Natural killer cell (primary cell): ENCODE data around the gene CDH24. TPM values are rescaled to one million over a fixed set of nuclear protein-coding genes. Genes with fewer than 3 reads are reported as not detected.

ENCODE experiments used
- ATAC-seq, 3 donors: fragments of 150-1000 bp in 2 of 3; fragments of 200-7000 bp in 1 of 3; cut with Tn5 transposase; 1 replicate in 1 of 3; 2 replicates in 2 of 3; pipeline ENCODE4 v1.10.0; 2021; ENCODE audit warnings: mild to moderate bottlenecking in 2 of 3, moderate library complexity in 2 of 3
- DNase-seq, 2 donors: peaks; one replicate each; pipeline versions ENCODE4 v3.0.0 to v3.0.0-alpha.2; 2013 to 2021; ENCODE audit warnings: mixed read lengths in 1 of 2
- H3K27ac ChIP-seq: one replicate; pipeline ENCODE4 v1.5.1; 2013; ENCODE audit warnings: mild to moderate bottlenecking, low read length
- H3K27me3 ChIP-seq: one replicate; pipeline ENCODE4 v1.6.1; 2013; ENCODE audit warnings: low read length; ENCODE audit not compliant: control insufficient read depth, insufficient read depth
- H3K36me3 ChIP-seq: one replicate; pipeline ENCODE4 v1.6.1; 2013; ENCODE audit warnings: low read length; ENCODE audit not compliant: control insufficient read depth, insufficient read depth
- H3K4me1 ChIP-seq: one replicate; pipeline ENCODE4 v1.6.1; 2013; ENCODE audit warnings: low read length; ENCODE audit not compliant: control insufficient read depth, insufficient read depth
- H3K4me3 ChIP-seq: one replicate; pipeline ENCODE4 v1.5.1; 2013; ENCODE audit warnings: low read length
- H3K9me3 ChIP-seq: one replicate; pipeline ENCODE4 v1.6.1; 2013; ENCODE audit warnings: low read length; ENCODE audit not compliant: control insufficient read depth, insufficient read depth
- H3K27ac Mint-ChIP-seq, 2 donors: one replicate each; pipeline ENCODE4 v1.8.0; 2022; ENCODE audit warnings: mild to moderate bottlenecking in 2 of 2, mixed read lengths in 2 of 2, moderate library complexity in 1 of 2
- H3K27me3 Mint-ChIP-seq, 2 donors: one replicate each; pipeline ENCODE4 v1.8.0; 2022; ENCODE audit warnings: low read depth in 2 of 2, mixed read lengths in 2 of 2
- H3K36me3 Mint-ChIP-seq: one replicate; pipeline ENCODE4 v1.8.0; 2022; ENCODE audit warnings: mixed read lengths
- H3K4me1 Mint-ChIP-seq, 2 donors: one replicate each; pipeline ENCODE4 v1.8.0; 2022; ENCODE audit warnings: mixed read lengths in 2 of 2
- H3K4me3 Mint-ChIP-seq: one replicate; pipeline ENCODE4 v1.8.0; 2022; ENCODE audit warnings: mild to moderate bottlenecking, moderate library complexity, mixed read lengths
- H3K9me3 Mint-ChIP-seq, 2 donors: one replicate each; pipeline ENCODE4 v1.8.0; 2022; ENCODE audit warnings: mixed read lengths in 2 of 2
- WGBS: methylation state at CpG from one replicate; pipeline ENCODE4 v1.1.7; 2013; ENCODE audit warnings: missing lambda C conversion rate; ENCODE audit not compliant: insufficient coverage; 5-methylcytosine and 5-hydroxymethylcytosine counted together
- intact Hi-C: fragments of 100-400 bp; cut with micrococcal nuclease; formaldehyde crosslinking; loops from one replicate; pipeline ENCODE4 v1.14.2; 2022
- total RNA-seq, 4 donors: library from RNA; stranded (reverse); fragments of 120-200 nt in 1 of 4; gene quantifications; one replicate each; pipeline versions ENCODE4 v1.2.3 to v1.2.4, GENCODE V29; 2013 to 2022
- TF ChIP-seq, protein P1 (sequence below): fragments of 200-600 bp; IDR thresholded peaks from one replicate; pipeline ENCODE4 v1.8.0; 2022; ENCODE audit warnings: antibody characterized with exemption

The CDH24 gene
- total RNA-seq, 3 donors from 2014 or later (not counting 1 experiment from before 2014, with no cell fraction given), result 1.9 to 4.9 (median 2.8) TPM

DNA sequence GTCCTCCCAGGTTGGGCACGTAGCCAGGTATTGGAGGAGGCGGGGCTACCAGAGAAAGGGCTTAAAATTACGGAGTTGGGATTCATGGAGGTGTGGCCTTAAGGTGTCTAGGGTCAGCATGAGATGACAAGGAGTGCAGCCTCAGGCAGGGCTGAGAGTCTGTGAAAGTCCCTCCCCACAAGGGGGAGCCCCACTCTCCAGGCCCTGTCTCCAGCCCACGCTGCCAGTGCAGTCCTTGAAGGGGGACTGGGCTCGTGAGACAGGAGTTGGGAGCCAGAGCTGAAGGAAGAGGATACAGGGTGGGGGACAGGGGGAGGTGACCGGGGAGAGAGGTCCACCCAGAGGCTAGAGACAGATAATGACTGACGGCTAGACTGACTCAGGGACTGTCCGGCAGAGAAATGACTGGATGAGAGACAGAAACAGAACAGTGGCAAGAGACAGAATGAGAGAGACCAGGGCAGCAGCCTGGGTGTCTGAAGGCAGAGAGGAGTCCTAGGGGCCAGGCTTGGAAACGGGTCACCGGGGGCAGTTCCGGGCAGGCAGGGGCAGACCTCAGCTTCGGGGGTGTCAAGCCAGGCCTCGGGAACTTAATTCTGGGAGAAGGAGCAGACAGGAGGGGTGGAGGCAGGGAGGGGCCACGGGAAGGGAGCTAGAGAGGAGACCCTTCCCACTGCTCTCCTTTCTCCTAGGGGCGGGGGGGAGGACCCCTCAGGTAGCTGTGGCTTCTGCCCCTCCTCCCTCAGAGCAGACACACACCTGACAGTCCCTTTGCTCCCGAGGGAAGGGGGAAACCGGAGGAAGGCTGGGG, 970 bp downstream of the CDH24 start:
- Histone ChIP-seq H3K4me3 (no peak overlapping the region), H3K27me3 (no peaks in the 10 kb centered on the region), H3K36me3 (peaks cover 21% of the 10 kb centered on the region), H3K9me3 (no peaks in the 10 kb centered on the region), H3K4me1 (peaks cover 18% of the 10 kb centered on the region), H3K27ac (no peak overlapping the region)
- Mint-ChIP-seq H3K4me1 (peaks cover 17 to 27% of the 10 kb centered on the region in 2 donors), H3K27ac (peak overlapping the region; percentile 61 to 91), H3K36me3 (peaks cover 7% of the 10 kb centered on the region), H3K27me3 (peaks cover 0 to 3% of the 10 kb centered on the region in 2 donors), H3K4me3 (peak overlapping the region; percentile 90), H3K9me3 (no peaks in the 10 kb centered on the region)
- ATAC-seq, result peak; percentile 68 to 79 (median 73)
- WGBS, result 17% methylated on average over 14 of the region's 17 CpGs
- TF ChIP-seq, protein P1, sequence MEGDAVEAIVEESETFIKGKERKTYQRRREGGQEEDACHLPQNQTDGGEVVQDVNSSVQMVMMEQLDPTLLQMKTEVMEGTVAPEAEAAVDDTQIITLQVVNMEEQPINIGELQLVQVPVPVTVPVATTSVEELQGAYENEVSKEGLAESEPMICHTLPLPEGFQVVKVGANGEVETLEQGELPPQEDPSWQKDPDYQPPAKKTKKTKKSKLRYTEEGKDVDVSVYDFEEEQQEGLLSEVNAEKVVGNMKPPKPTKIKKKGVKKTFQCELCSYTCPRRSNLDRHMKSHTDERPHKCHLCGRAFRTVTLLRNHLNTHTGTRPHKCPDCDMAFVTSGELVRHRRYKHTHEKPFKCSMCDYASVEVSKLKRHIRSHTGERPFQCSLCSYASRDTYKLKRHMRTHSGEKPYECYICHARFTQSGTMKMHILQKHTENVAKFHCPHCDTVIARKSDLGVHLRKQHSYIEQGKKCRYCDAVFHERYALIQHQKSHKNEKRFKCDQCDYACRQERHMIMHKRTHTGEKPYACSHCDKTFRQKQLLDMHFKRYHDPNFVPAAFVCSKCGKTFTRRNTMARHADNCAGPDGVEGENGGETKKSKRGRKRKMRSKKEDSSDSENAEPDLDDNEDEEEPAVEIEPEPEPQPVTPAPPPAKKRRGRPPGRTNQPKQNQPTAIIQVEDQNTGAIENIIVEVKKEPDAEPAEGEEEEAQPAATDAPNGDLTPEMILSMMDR, result peak; percentile 66
- DNase-seq, result peak; percentile 67 to 85
- intact Hi-C loops, result loop anchor here (5.0 to 10.0 kb wide), 3 partner anchors 49 to 672 kb away; no protein-coding TSS in a partner anchor

DNA sequence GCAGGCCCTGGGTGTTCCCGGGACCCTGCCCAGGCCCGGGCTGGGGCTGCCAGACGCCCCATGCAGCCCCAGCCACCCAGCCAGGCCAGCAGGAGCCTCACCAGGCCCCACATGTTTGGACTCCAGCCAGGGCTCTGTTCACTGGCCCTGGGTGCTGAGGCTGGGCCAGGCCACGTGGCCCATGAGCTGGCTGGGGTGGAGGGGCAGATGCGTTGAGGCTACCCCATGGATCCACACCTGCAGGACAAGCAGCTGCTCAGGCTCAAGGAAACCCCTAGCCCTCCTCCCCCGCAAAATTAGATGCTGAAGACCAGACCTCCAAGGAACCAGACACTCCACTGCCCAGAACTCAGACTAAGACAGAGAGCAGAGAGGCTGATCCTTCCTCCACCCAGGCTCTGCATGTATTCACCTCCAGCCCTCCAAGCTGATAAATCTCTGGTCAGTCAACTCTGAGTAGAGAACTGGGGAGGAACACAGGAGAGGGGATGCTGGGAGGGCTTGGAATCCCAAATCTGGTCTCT, 1.6 kb downstream of the CDH24 start:
- H3K27me3 ChIP-seq, result no peaks in the 10 kb centered on the region
- WGBS, result 83% methylated on average over 6 of the region's 6 CpGs
- H3K36me3 ChIP-seq, result peaks cover 15% of the 10 kb centered on the region
- intact Hi-C loops, result loop anchor here (5.0 to 10.0 kb wide), 3 partner anchors 48 to 671 kb away; no protein-coding TSS in a partner anchor
- TF ChIP-seq, protein P1, result no peak
- H3K4me1 ChIP-seq, result peaks cover 18% of the 10 kb centered on the region
- no peak overlapping the region for H3K4me3 ChIP-seq
- ATAC-seq (no peak), DNase-seq (no peak)
- Mint-ChIP-seq H3K4me1 (peaks cover 17 to 27% of the 10 kb centered on the region in 2 donors), H3K27me3 (peaks cover 0 to 3% of the 10 kb centered on the region in 2 donors), H3K9me3 (no peaks in the 10 kb centered on the region), H3K27ac (peak overlapping the region; percentile 61 to 91), H3K4me3 (peak overlapping the region; percentile 90), H3K36me3 (peaks cover 7% of the 10 kb centered on the region)
- no peaks in the 10 kb centered on the region for H3K9me3 ChIP-seq
- H3K27ac ChIP-seq, result no peak overlapping the region

DNA sequence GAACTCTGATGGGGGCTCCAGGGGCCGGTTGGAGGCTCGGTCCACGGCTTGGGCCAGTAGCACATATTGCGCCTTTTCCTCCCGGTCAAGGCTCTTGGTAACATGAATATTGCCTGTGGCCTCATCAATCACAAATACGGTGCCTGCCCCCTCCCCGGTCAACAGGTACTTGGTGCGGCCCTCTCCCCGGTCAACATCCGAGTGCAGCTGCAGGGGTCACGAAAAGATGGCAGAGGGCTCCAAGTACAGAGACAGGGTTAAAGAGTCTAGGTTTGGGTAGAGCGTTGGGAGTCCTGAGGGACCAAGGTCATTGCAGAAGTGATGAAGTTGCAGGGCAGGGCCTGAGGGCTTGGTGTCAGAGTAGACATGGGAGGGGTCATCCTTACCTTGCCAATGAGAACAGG, 2.2 kb downstream of the CDH24 start:
- Histone ChIP-seq H3K36me3 (peaks cover 10% of the 10 kb centered on the region), H3K4me1 (peaks cover 18% of the 10 kb centered on the region), H3K4me3 (no peak overlapping the region), H3K9me3 (no peaks in the 10 kb centered on the region), H3K27ac (no peak overlapping the region), H3K27me3 (no peaks in the 10 kb centered on the region)
- no peaks in the 10 kb centered on the region for H3K9me3 Mint-ChIP-seq
- TF ChIP-seq, protein P1, result no peak
- H3K36me3 Mint-ChIP-seq, result peaks cover 7% of the 10 kb centered on the region
- peaks cover 0 to 3% of the 10 kb centered on the region in 2 donors for H3K27me3 Mint-ChIP-seq
- peaks cover 17 to 27% of the 10 kb centered on the region in 2 donors for H3K4me1 Mint-ChIP-seq
- WGBS, result 97% methylated on average over 12 of the region's 12 CpGs
- peak overlapping the region in 1 of 2 donors; percentile 51 for H3K27ac Mint-ChIP-seq
- no peak overlapping the region for H3K4me3 Mint-ChIP-seq
- DNase-seq, result no peak
- intact Hi-C loops, result loop anchor here (5.0 to 10.0 kb wide), 3 partner anchors 48 to 670 kb away; no protein-coding TSS in a partner anchor
- no peak for ATAC-seq
